Endothelial cell of umbilical vein (primary cell): Measurements from ENCODE around the gene RPL38. TPM values are rescaled to one million over a fixed set of nuclear protein-coding genes. Genes with fewer than 3 reads are reported as not detected.

Experiments
- BruUV-seq: library from RNA; stranded (reverse); fragments of 400-500 nt; replicated peaks from 2 replicates; lab custom pipeline; 2021; lab: Mats Ljungman, UMichigan
- CTCF ChIA-PET: fragments of 300-600, 350-600 bp; sonication (Branson Sonifier 250); formaldehyde crosslinking; loops from one replicate; lab custom pipeline; 2021; ENCODE audit warnings: antibody characterized with exemption, inconsistent platforms; lab: Charles Lee
- POLR2A ChIA-PET: fragments of 300-600, 350-600 bp; sonication (Branson Sonifier 250); formaldehyde crosslinking; loops from one replicate; lab custom pipeline; 2021; ENCODE audit warnings: antibody characterized with exemption, inconsistent platforms; lab: Charles Lee
- DNase-seq: peaks from one replicate; pipeline ENCODE4 v3.0.0-alpha.2; 2011; ENCODE audit warnings: low read depth, low spot score
- FAIRE-seq: peaks from 2 replicates; lab custom pipeline; 2011; peaks lifted over from hg19 to GRCh38; lab: Jason Lieb, UNC
- H2AFZ ChIP-seq: 2 replicates; pipeline ENCODE4 v1.6.0; 2012; ENCODE audit warnings: low read depth, low read length, control low read depth, inconsistent platforms
- H3K27ac ChIP-seq: 2 replicates; pipeline ENCODE4 v1.5.1; 2011; ENCODE audit warnings: low read depth, mild to moderate bottlenecking, control low read depth, low read length, moderate library complexity; ENCODE audit not compliant: insufficient read depth
- H3K27me3 ChIP-seq, 2 experiments: 2 replicates each; pipeline versions ENCODE4 v1.6.0 to v1.6.1; 2011; ENCODE audit warnings: low read length in 2 of 2, mixed read lengths in 1 of 2; ENCODE audit not compliant: control insufficient read depth in 2 of 2, insufficient read depth in 2 of 2
- H3K36me3 ChIP-seq, 2 experiments: 2 replicates in 1 of 2; 3 replicates in 1 of 2; pipeline ENCODE4 v1.5.1; 2011; ENCODE audit warnings: low read length in 2 of 2, mild to moderate bottlenecking in 1 of 2, moderate library complexity in 1 of 2; ENCODE audit not compliant: control insufficient read depth in 2 of 2, insufficient read depth in 2 of 2; ENCODE audit errors: extremely low read depth in 1 of 2
- H3K4me1 ChIP-seq: 3 replicates; pipeline ENCODE4 v1.5.1; 2011; ENCODE audit warnings: mild to moderate bottlenecking, low read length; ENCODE audit not compliant: control insufficient read depth, insufficient read depth; ENCODE audit errors: extremely low read depth
- H3K4me2 ChIP-seq: 2 replicates; pipeline ENCODE4 v1.6.1; 2011; ENCODE audit warnings: low read length, control low read depth, mixed read lengths; ENCODE audit not compliant: insufficient read depth
- H3K4me3 ChIP-seq, 3 experiments: fragments of 200-600 bp in 1 of 3; sonication (generic), shearing (Covaris generic) in 1 of 3; replicated peaks in 1 of 3; 2 replicates each; pipeline ENCODE4 v1.5.1; 2011 to 2016; ENCODE audit warnings: control low read depth in 3 of 3, low read length in 3 of 3, mild to moderate bottlenecking in 2 of 3, inconsistent platforms in 1 of 3, low read depth in 1 of 3, moderate library complexity in 1 of 3; ENCODE audit not compliant: insufficient read depth in 1 of 3
- H3K79me2 ChIP-seq: 2 replicates; pipeline ENCODE4 v1.6.0; 2012; ENCODE audit warnings: low read length, inconsistent platforms; ENCODE audit not compliant: control insufficient read depth, insufficient read depth
- H3K9ac ChIP-seq: replicated peaks from 2 replicates; pipeline ENCODE3; 2011; ENCODE audit warnings: low read length, control low read depth; ENCODE audit not compliant: insufficient read depth; ENCODE audit errors: extremely low read depth
- H3K9me1 ChIP-seq: replicated peaks from 3 replicates; pipeline ENCODE4 v1.6.0; 2011; ENCODE audit warnings: mild to moderate bottlenecking, low read length; ENCODE audit not compliant: control insufficient read depth, insufficient read depth; ENCODE audit errors: extremely low read depth
- H3K9me3 ChIP-seq: replicated peaks from 2 replicates; pipeline ENCODE4 v1.5.1; 2012; ENCODE audit warnings: low read length, inconsistent platforms; ENCODE audit not compliant: control insufficient read depth, insufficient read depth
- H4K20me1 ChIP-seq: replicated peaks from 2 replicates; pipeline ENCODE3; 2011; ENCODE audit warnings: mild to moderate bottlenecking, low read length; ENCODE audit not compliant: control insufficient read depth, insufficient read depth; ENCODE audit errors: extremely low read depth
- EZH2 ChIP-seq: IDR thresholded peaks from 2 replicates; pipeline ENCODE4 v1.6.1; 2012; ENCODE audit warnings: borderline replicate concordance, low read depth, mild to moderate bottlenecking, moderate library complexity, low read length, inconsistent platforms; ENCODE audit not compliant: severe bottlenecking
- FOS ChIP-seq: IDR thresholded peaks from 2 replicates; pipeline ENCODE4 v1.6.1; 2011; ENCODE audit warnings: mild to moderate bottlenecking, low read length, moderate library complexity, borderline replicate concordance; ENCODE audit not compliant: insufficient read depth
- GATA2 ChIP-seq: IDR thresholded peaks from 2 replicates; pipeline ENCODE4 v1.7.0; 2011; ENCODE audit warnings: low read depth, mild to moderate bottlenecking, moderate library complexity, mixed read lengths, low read length; ENCODE audit not compliant: insufficient read length, insufficient read depth
- JUN ChIP-seq: IDR thresholded peaks from 2 replicates; pipeline ENCODE4 v1.6.1; 2011; ENCODE audit warnings: borderline replicate concordance, low read depth; ENCODE audit not compliant: insufficient read length, insufficient read depth
- MAX ChIP-seq: IDR thresholded peaks from 2 replicates; pipeline ENCODE4 v1.6.1; 2011; ENCODE audit not compliant: insufficient read depth, insufficient read length
- MYC ChIP-seq: IDR thresholded peaks from one replicate; pipeline ENCODE4 v1.6.1; 2011; ENCODE audit warnings: mild to moderate bottlenecking, low read depth, low read length
- POLR2A ChIP-seq: IDR thresholded peaks from 2 replicates; pipeline ENCODE4 v1.6.1; 2012; ENCODE audit warnings: low read depth, mild to moderate bottlenecking, control low read depth, low read length
- POLR2AphosphoS5 ChIP-seq: IDR thresholded peaks from 2 replicates; pipeline ENCODE4 v1.6.1; 2012; ENCODE audit warnings: low read depth, mild to moderate bottlenecking, control low read depth, low read length, moderate library complexity; ENCODE audit not compliant: insufficient read depth
- dilution Hi-C: fragments of 300-500 bp; cut with MboI; formaldehyde crosslinking; loops from one replicate; pipeline ENCODE4 v1.15.0; 2019; ENCODE audit warnings: low sequenced_read_pairs; ENCODE audit not compliant: extremely low pct_ligation_motif_present
- intact Hi-C: fragments of 100-400 bp; cut with micrococcal nuclease; formaldehyde crosslinking; loops from one replicate; pipeline ENCODE4 v1.10.0; 2022
- polyA plus RNA-seq, 4 experiments: library from polyadenylated mRNA; depleted of rRNA in 3 of 4; stranded (reverse) in 3 of 4; unstranded in 1 of 4; fragments of >200 nt; gene quantifications; 2 replicates each; pipeline versions ENCODE4 v1.2.1 to v1.2.3, GENCODE V29; 2011 to 2012; ENCODE audit warnings: missing spikeins in 1 of 4
- total RNA-seq: library from RNA; stranded (reverse); gene quantifications from 2 replicates; pipeline ENCODE4 v1.2.3, GENCODE V29; 2021
- TF ChIP-seq, protein P1 (sequence below), 2 donors: IDR thresholded peaks; 1 replicate in 1 of 2; 2 replicates in 1 of 2; pipeline ENCODE4 v1.5.1; 2011; ENCODE audit warnings: low read length in 2 of 2, mild to moderate bottlenecking in 2 of 2, moderate library complexity in 2 of 2, control low read depth in 1 of 2, inconsistent platforms in 1 of 2, low read depth in 1 of 2; ENCODE audit not compliant: insufficient read depth in 1 of 2; ENCODE audit errors: extremely low read depth in 1 of 2

RPL38 gene
- total and polyA plus RNA-seq, 2 donors (not counting 3 experiments of a cell fraction or from before 2014, with no cell fraction given), result 256 to 1,006 TPM

GRCh38 chr17:74241847-74242246, 38.4 kb downstream of the RPL38 start:
- Histone ChIP-seq H3K4me2 (no peak overlapping the region), H2AFZ (no peak overlapping the region), H4K20me1 (no peaks in the 10 kb centered on the region), H3K36me3 (no peaks in the 10 kb centered on the region), H3K9me3 (no peaks in the 10 kb centered on the region), H3K27me3 (no peaks in the 10 kb centered on the region), H3K79me2 (no peaks in the 10 kb centered on the region), H3K9ac (no peak overlapping the region), H3K27ac (no peak overlapping the region), H3K4me3 (no peak overlapping the region), H3K4me1 (no peaks in the 10 kb centered on the region), H3K9me1 (no peaks in the 10 kb centered on the region)
- dilution Hi-C loops, result no loop called here
- FAIRE-seq (no peak), DNase-seq (no peak)
- POLR2A ChIA-PET, result no interaction called here
- TF ChIP-seq EZH2, result no peak
- no peak for TF ChIP-seq MYC
- no peak for TF ChIP-seq JUN
- no peak for TF ChIP-seq POLR2A
- TF ChIP-seq, protein P1, sequence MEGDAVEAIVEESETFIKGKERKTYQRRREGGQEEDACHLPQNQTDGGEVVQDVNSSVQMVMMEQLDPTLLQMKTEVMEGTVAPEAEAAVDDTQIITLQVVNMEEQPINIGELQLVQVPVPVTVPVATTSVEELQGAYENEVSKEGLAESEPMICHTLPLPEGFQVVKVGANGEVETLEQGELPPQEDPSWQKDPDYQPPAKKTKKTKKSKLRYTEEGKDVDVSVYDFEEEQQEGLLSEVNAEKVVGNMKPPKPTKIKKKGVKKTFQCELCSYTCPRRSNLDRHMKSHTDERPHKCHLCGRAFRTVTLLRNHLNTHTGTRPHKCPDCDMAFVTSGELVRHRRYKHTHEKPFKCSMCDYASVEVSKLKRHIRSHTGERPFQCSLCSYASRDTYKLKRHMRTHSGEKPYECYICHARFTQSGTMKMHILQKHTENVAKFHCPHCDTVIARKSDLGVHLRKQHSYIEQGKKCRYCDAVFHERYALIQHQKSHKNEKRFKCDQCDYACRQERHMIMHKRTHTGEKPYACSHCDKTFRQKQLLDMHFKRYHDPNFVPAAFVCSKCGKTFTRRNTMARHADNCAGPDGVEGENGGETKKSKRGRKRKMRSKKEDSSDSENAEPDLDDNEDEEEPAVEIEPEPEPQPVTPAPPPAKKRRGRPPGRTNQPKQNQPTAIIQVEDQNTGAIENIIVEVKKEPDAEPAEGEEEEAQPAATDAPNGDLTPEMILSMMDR (IDR thresholded peaks at IDR 0.05; ENCODE audit: extremely low read depth in 1 of 2, insufficient read depth in 1 of 2, low read depth in 1 of 2, low read length in 2 of 2), result no peak
- no peak for TF ChIP-seq MAX
- no peak for TF ChIP-seq FOS
- no peak for TF ChIP-seq POLR2AphosphoS5
- no peak for TF ChIP-seq GATA2
- CTCF ChIA-PET, result no interaction called here
- BruUV-seq, result no TSS peak
- intact Hi-C loops, result no loop called here
